Measurements from ENCODE around the gene YWHAG.
"Not testable (repeated sequence)": the region's sequence is repeated elsewhere in the genome, so short reads cannot be mapped to it uniquely, and the experiment has no call there.

YWHAG gene
- 59.9 to 62.0 reads per million in 2 donors for total RNA-seq

- DNase-seq: peak; percentile 82 to 92 (median 83)
These were observed at the start of gene YWHAG for GRCh38 chr7:76358481-76359110. Gene YWHAG (minus strand): TSS chr7:76358991. CDS start chr7:76358808, 183 bp downstream.

GRCh38 chr7:76408121-76408560, 49.4 kb upstream of the YWHAG start:
- DNase-seq: no peak

- no peak for DNase-seq
These were observed 48.9 kb upstream of the YWHAG start for GRCh38 chr7:76407718-76408117.

- no peak for DNase-seq
These were observed 46.9 kb upstream of the YWHAG start for GRCh38 chr7:76405738-76406137.

GRCh38 chr7:76403780-76404494, 45.1 kb upstream of the YWHAG start:
- DNase-seq: no peak

DNA sequence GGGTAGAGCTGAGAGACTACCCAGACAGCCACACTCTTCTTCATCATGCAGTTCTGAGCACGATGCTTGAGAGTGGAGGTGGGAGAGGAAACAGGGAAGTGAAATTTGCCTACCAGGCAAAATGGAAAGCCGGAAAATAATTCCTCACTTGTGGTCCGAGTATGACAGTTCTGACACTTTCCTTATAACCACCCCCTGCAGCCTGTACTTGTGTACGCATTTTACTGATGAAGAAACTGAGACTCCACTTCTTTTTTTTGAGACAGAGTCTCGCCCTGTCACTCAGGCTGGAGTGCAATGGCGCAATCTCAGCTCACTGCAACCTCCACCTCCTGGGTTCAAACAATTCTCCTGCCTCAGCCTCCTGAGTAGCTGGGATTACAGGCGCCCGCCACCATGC, 44.3 kb upstream of the YWHAG start:
- not testable (repeated sequence) for DNase-seq

- no peak for DNase-seq
These were observed 41.5 kb upstream of the YWHAG start for GRCh38 chr7:76400248-76400647.

GRCh38 chr7:76397409-76398183, 38.8 kb upstream of the YWHAG start:
- peak; percentile 48 to 85 (median 74) for DNase-seq

GRCh38 chr7:76396864-76397263, 38.1 kb upstream of the YWHAG start:
- DNase-seq: no peak

GRCh38 chr7:76395965-76396726, 37.4 kb upstream of the YWHAG start:
- no peak for DNase-seq

DNA sequence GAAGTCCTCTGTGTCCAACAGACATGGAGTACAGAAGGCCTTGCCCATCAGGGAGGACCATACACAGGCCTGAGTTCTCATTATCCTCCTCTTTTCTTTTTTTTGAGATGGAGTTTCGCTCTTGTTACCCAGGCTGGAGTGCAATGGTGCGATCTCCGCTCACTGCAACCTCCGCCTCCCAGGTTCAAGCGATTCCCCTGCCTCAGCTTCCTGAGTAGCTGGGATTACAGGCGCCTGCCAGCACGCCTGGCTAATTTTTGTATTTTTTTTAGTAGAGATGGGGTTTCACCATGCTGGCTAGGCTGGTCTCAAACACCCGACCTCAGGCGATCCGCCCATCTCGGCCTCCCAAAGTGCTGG, 36.8 kb upstream of the YWHAG start:
- DNase-seq: not testable (repeated sequence)

- DNase-seq: no peak
These were observed 36.2 kb upstream of the YWHAG start for GRCh38 chr7:76394957-76395356.

- DNase-seq: peak; percentile 81 to 90 (median 86)
These were observed 34.6 kb upstream of the YWHAG start for GRCh38 chr7:76393116-76394031.

DNA sequence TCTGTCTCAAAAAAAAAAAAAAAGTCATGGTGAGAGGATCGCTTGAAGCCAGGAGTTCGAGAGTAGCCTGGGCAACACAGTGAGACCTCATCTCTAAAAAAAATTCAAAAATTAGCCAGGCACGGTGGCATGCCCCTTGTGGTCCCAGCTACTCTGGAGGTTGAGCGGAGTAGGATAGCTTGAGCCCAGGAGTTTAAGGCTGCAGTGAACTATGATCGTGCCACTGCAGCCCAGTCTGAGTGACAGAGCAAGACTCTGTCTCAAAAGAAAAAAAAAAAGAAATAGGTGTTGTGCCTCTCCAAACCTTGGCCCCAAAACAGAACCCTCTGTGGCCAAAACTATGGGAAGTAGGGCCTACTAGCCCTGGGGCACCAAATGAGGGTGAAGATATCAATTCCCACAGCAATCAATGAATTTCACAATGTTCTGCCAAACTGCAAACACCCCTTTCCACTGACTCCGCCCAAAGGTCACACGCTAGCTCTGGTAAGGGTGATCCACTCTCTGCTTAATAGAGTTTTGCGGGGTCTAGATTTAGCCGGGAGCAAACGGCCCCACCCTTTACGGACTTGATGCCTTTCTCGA, 33.8 kb upstream of the YWHAG start:
- DNase-seq: no peak

- DNase-seq: no peak
These were observed 31.3 kb upstream of the YWHAG start for GRCh38 chr7:76390092-76390491.

GRCh38 chr7:76387789-76388188, 29.0 kb upstream of the YWHAG start:
- not testable (repeated sequence) for DNase-seq

GRCh38 chr7:76386691-76387260, 28.0 kb upstream of the YWHAG start:
- DNase-seq: no peak

DNA sequence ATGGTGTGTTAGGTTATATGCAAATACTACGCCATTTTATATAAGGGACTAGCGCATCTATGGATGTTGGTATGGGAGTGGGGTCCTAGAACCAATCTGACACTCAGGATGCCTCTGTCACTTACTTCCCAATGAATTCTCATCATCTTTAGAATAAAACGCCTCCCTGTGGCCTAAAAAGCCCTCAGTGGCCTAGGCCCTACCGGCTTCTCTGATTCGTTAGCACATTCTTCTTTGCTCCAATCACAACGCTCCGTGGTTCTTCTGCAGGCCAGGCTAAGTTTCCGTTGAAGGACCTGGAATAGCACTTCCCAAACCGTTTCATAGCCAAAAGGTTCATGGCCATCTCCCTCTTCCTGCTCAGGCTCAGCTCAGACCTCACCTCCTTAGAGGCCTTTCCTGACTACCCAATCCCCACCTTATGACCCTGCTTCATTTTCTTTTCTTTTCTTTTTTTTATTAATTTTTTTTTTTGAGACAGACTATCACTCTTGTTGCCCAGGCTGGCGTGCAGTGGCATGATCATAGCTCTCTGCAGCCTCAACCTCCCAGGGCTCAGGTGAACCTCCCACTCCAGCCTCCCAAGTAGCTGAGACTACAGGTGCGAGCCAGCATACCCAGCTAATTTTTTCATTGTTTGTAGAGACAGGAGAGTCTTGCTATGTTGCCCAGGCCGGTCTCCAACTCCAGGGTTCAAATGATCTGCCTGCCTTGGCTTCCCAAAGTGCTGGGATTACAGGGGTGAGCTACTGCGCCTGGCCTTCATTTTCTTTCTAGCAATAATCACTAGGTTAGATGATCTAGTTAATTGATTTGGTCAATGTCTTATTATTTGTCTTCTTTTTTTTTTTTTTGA, 24.5 kb upstream of the YWHAG start:
- no peak for DNase-seq

DNA sequence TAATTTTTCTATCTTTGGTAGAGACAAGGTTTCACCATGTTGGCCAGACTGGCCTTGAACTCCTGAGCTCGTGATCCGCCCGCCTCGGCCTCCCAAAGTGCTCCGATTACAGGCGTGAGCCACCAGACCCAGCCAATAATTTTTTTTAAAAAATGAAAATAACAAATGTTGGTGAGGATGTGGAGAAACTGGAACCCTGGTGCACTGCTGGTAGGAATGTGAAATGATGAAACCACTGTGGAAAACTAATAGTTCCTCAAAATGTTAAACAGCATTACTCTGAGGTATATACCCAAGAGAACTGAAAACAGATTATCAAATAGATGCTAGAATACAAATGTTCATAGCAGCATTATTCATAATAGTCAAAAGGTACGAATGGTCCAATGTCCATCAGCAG, 23.0 kb upstream of the YWHAG start:
- DNase-seq: no peak

DNA sequence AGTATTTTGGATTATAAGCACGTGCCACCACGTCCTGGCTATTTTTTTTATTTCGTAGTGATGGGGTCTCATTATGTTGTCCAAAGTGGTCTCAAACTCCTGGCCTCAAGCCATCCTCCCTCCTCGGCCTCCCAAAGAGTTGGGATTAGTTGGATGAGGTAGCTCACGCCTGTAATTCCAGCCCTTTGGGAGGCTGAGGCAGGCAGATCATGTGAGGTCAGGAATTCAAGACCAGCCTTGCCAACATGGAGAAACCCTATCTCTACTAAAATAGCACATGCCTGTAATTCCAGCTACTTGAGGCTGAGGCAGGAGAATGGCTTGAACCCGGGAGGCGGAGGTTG, 21.8 kb upstream of the YWHAG start:
- no peak for DNase-seq

Data from T-helper 2 cell (primary cell).